OCI-LY3 (cell line): ENCODE data around the gene TBPL1.

Experiments
- EZH2phosphoT487 ChIP-seq: fragments of 200-600 bp; shearing (Covaris generic); IDR thresholded peaks from 2 replicates; pipeline ENCODE4 v1.6.1; 2018; ENCODE audit warnings: antibody characterized with exemption, mixed run types, low read depth
- TF ChIP-seq, protein P1 (sequence below): fragments of 200-600, 300-600 bp; sonication (generic); IDR thresholded peaks from 2 replicates; pipeline ENCODE4 v1.5.1; 2014; ENCODE audit warnings: antibody characterized with exemption, low read length, low read depth

DNA sequence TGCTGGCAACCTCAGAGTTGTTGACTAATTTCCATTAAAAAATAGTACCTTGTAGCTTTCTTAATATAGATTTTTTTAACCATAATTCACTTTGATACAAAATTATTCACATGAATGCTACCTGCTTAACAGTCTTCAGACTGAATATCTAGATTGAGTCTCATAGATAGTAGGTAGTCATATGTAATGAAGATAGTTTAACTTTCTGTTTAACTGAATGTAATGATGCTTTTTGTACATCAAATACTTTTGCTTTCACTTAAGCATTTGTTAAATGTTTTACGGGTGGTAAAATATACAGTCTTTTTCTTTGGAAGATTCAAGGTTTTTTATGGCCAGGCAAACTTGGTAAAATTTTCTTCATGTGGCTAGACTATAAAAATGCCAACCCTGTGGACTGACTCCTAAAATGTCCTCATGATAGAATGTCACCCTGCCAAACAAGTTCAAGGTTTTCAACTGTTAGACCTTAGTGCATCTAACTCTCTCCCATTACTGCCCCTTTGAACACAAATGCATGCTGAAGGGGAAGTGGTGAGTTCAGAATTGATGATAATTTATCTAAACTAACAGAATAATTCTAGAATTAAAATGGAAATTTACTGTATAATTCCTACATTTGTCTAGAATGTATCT, 16.4 kb downstream of the TBPL1 start:
- TF ChIP-seq, protein P1, sequence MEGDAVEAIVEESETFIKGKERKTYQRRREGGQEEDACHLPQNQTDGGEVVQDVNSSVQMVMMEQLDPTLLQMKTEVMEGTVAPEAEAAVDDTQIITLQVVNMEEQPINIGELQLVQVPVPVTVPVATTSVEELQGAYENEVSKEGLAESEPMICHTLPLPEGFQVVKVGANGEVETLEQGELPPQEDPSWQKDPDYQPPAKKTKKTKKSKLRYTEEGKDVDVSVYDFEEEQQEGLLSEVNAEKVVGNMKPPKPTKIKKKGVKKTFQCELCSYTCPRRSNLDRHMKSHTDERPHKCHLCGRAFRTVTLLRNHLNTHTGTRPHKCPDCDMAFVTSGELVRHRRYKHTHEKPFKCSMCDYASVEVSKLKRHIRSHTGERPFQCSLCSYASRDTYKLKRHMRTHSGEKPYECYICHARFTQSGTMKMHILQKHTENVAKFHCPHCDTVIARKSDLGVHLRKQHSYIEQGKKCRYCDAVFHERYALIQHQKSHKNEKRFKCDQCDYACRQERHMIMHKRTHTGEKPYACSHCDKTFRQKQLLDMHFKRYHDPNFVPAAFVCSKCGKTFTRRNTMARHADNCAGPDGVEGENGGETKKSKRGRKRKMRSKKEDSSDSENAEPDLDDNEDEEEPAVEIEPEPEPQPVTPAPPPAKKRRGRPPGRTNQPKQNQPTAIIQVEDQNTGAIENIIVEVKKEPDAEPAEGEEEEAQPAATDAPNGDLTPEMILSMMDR: no peak
- no peak for TF ChIP-seq EZH2phosphoT487
